IPS DF 6.9 (cell line): Measurements from ENCODE around the gene ASPSCR1.

Experiments
- DNase-seq: peaks from one replicate; pipeline ENCODE4 v3.0.0-alpha.2; 2013; ENCODE audit warnings: low read depth, low spot score
- H3K27ac ChIP-seq: one replicate; pipeline ENCODE4 v1.5.1; 2013; ENCODE audit warnings: low read length, control low read depth
- H3K27me3 ChIP-seq: 2 replicates; pipeline ENCODE4 v1.6.1; 2013; ENCODE audit warnings: mild to moderate bottlenecking, low read length; ENCODE audit not compliant: control insufficient read depth, insufficient read depth
- H3K36me3 ChIP-seq: 2 replicates; pipeline ENCODE4 v1.6.1; 2013; ENCODE audit warnings: low read length; ENCODE audit not compliant: control insufficient read depth, insufficient read depth
- H3K4me1 ChIP-seq: 2 replicates; pipeline ENCODE4 v1.6.1; 2013; ENCODE audit warnings: low read length; ENCODE audit not compliant: control insufficient read depth, insufficient read depth
- H3K4me3 ChIP-seq: 2 replicates; pipeline ENCODE4 v1.5.1; 2013; ENCODE audit warnings: mild to moderate bottlenecking, low read length
- H3K9me3 ChIP-seq: 2 replicates; pipeline ENCODE4 v1.6.1; 2013; ENCODE audit warnings: low read length, inconsistent platforms; ENCODE audit not compliant: control insufficient read depth, insufficient read depth
- WGBS: extraction: QIAGEN DNeasy Blood & Tissue Kit; methylation state at CpG from one replicate; pipeline ENCODE4 v1.1.7; 2013; ENCODE audit warnings: mixed read lengths, missing lambda C conversion rate; ENCODE audit not compliant: insufficient read length, insufficient coverage; 5-methylcytosine and 5-hydroxymethylcytosine counted together

Gene ASPSCR1

GRCh38 chr17:81996232-81996756, 18.9 kb downstream of the ASPSCR1 start:
- no CpG with 5 or more reads among the region's 28 CpGs for WGBS

DNA sequence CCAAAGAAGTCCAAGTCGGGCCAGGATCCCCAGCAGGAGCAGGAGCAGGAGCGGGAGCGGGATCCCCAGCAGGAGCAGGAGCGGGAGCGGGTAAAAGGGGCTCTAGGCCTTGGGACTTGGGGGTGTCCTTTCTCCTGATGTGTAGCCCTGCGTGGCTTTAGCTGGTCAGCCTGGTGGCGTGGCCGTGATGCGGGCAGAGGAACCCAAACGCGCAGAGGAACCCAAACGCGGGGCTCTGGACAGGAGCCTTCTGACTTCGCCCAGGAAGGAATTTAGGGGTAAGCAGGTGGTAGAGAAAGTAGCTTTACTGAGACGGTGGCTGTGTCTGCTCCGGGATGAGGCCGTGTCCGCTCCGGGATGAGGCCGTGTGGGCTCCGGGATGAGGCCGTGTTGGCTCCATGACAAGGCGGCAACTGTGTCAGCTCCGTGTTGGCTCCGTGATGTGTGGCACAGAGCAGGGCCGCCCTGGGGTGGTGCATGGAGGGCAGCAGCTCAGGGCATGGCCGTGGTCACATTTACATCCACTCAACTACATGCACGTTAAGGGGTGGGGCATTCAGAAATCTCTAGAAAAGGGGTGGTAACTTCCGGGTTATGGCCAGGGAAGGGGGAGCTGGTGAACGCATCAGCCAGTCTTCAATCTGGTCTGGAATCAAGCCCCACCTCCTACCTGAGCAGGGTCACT, 19.5 kb downstream of the ASPSCR1 start:
- H3K27ac ChIP-seq, result no peak overlapping the region
- WGBS, result no CpG with 5 or more reads among the region's 30 CpGs
- H3K4me3 ChIP-seq, result no peak overlapping the region
- peaks cover 8% of the 10 kb centered on the region; the same call in 1 of the 2 replicates for H3K4me1 ChIP-seq
- DNase-seq, result no peak
- no peaks in the 10 kb centered on the region for H3K27me3 ChIP-seq
- H3K9me3 ChIP-seq, result no peaks in the 10 kb centered on the region
- 0 out of 2 replicates have a peak, but pooled peaks cover 2% of the 10 kb centered on the region for H3K36me3 ChIP-seq

More at GRCh38 chr17:81996232-81996756, 18.9 kb downstream of the ASPSCR1 start:
- DNase-seq, result no peak
- Histone ChIP-seq H3K4me3 (no peak overlapping the region), H3K27ac (no peak overlapping the region), H3K36me3 (0 out of 2 replicates have a peak, but pooled peaks cover 2% of the 10 kb centered on the region), H3K9me3 (no peaks in the 10 kb centered on the region), H3K4me1 (peaks cover 14% of the 10 kb centered on the region), H3K27me3 (no peaks in the 10 kb centered on the region)

DNA sequence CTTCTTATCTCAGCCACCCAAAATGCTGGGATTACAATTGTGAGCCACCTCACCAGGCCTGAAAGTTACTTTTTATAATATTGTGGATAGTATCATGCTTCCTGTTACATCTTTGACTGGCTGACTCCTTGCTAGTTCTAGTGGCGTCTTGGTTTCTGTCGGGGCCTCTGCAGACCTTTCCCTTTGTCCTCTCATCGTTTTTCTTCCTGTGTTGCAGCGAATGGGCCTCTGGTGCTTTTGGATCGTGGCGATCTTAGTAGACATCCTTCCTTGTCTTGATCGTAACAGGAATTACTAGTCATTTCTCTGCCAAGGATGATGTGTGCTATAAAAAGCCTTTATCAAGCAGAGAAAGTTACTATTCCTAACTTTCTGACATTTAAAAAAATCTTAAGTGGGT, 20.8 kb downstream of the ASPSCR1 start:
- Histone ChIP-seq H3K9me3 (no peaks in the 10 kb centered on the region), H3K36me3 (0 out of 2 replicates have a peak, but pooled peaks cover 2% of the 10 kb centered on the region), H3K4me1 (peaks cover 4% of the 10 kb centered on the region; the same call in 1 of the 2 replicates), H3K4me3 (no peak overlapping the region), H3K27ac (no peak overlapping the region), H3K27me3 (no peaks in the 10 kb centered on the region)
- no CpG with 5 or more reads among the region's 7 CpGs for WGBS
- DNase-seq, result no peak

- no CpG with 5 or more reads among the region's 14 CpGs for WGBS
- Histone ChIP-seq H3K4me1 (peaks cover 4% of the 10 kb centered on the region; the same call in 1 of the 2 replicates), H3K4me3 (no peak overlapping the region), H3K27ac (no peak overlapping the region), H3K9me3 (no peaks in the 10 kb centered on the region), H3K27me3 (no peaks in the 10 kb centered on the region), H3K36me3 (peaks cover 5% of the 10 kb centered on the region; the same call in 1 of the 2 replicates)
- DNase-seq, result no peak
Measured at GRCh38 chr17:81998691-81999438, 21.4 kb downstream of the ASPSCR1 start.

- H3K4me1 ChIP-seq, result 0 out of 2 replicates have a peak, but pooled peaks cover 1% of the 10 kb centered on the region
- no peak overlapping the region for H3K27ac ChIP-seq
- H3K27me3 ChIP-seq, result no peaks in the 10 kb centered on the region
- WGBS, result no CpG with 5 or more reads among the region's 12 CpGs
- H3K4me3 ChIP-seq, result no peak overlapping the region
- no peak for DNase-seq
- no peaks in the 10 kb centered on the region for H3K9me3 ChIP-seq
- peaks cover 3% of the 10 kb centered on the region; the same call in 1 of the 2 replicates for H3K36me3 ChIP-seq
Measured at GRCh38 chr17:81999587-81999975, 22.2 kb downstream of the ASPSCR1 start.

GRCh38 chr17:81999976-82000802, 22.8 kb downstream of the ASPSCR1 start:
- 0 out of 2 replicates have a peak, but pooled peaks cover 1% of the 10 kb centered on the region for H3K4me1 ChIP-seq
- H3K9me3 ChIP-seq, result no peaks in the 10 kb centered on the region
- no peak overlapping the region for H3K27ac ChIP-seq
- no CpG with 5 or more reads among the region's 36 CpGs for WGBS
- DNase-seq, result no peak
- no peaks in the 10 kb centered on the region for H3K27me3 ChIP-seq
- H3K36me3 ChIP-seq, result peaks cover 3% of the 10 kb centered on the region; the same call in 1 of the 2 replicates
- no peak overlapping the region for H3K4me3 ChIP-seq

DNA sequence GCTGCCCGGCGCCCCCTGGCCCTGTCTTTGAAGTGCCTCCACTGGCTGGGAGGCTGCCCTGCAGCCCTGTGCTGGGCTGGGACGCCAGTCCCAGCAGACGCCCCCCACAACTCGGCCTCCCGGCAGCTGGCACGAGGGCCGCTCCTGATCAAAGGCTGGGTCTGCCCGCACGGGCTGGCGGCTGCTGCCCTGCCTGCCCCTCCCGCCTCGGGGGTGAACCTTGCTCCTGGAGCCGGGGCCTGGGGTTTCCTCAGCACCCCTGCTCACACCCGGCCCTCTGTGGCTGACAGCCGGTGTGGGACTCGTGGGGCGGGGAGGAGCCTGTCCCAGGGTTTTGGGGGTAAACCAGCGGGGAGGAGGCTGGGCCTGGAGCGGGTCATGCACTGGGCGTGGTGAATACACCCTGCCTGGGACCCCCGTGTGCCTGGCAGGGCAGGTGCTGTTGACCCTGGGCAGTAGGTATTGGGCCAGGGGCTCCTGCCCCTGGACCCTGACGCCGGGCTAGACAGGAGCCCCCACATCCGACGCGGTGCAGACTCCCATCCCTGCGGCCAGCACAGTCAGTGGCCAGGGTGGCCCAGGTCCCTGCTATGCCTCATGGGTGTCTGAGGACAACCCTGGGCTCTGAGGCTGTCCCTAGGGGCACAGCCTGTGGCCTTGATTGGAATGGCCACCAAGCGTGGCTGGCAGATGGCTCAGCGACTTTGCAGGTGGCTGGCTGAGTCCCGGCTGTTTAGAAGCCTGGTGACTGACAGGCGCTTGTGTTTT, 23.6 kb downstream of the ASPSCR1 start:
- no CpG with 5 or more reads among the region's 32 CpGs for WGBS
- DNase-seq, result no peak
- H3K27me3 ChIP-seq, result no peaks in the 10 kb centered on the region
- H3K4me3 ChIP-seq, result no peak overlapping the region
- peaks cover 3% of the 10 kb centered on the region; the same call in 1 of the 2 replicates for H3K36me3 ChIP-seq
- H3K9me3 ChIP-seq, result no peaks in the 10 kb centered on the region
- H3K4me1 ChIP-seq, result 0 out of 2 replicates have a peak, but pooled peaks cover 1% of the 10 kb centered on the region
- no peak overlapping the region for H3K27ac ChIP-seq

GRCh38 chr17:82001571-82002056, 24.2 kb downstream of the ASPSCR1 start:
- peaks cover 3% of the 10 kb centered on the region; the same call in 1 of the 2 replicates for H3K36me3 ChIP-seq
- no peaks in the 10 kb centered on the region for H3K27me3 ChIP-seq
- 0 out of 2 replicates have a peak, but pooled peaks cover 1% of the 10 kb centered on the region for H3K4me1 ChIP-seq
- no peak for DNase-seq
- no peak overlapping the region for H3K27ac ChIP-seq
- no peak overlapping the region for H3K4me3 ChIP-seq
- WGBS, result no CpG with 5 or more reads among the region's 17 CpGs
- no peaks in the 10 kb centered on the region for H3K9me3 ChIP-seq
